Upper lobe of left lung (tissue), 6 donors: Measurements from ENCODE around the gene NAALADL1. TPM values are rescaled to one million over a fixed set of nuclear protein-coding genes. Genes with fewer than 3 reads are reported as not detected.
"Not testable (repeated sequence)": the region's sequence is repeated elsewhere in the genome, so short reads cannot be mapped to it uniquely, and the experiment has no call there.

Experiments
- ATAC-seq, 2 donors: fragments of 200-7000 bp; cut with Tn5 transposase; one replicate each; pipeline ENCODE4 v1.9.1; 2022; ENCODE audit warnings: mild to moderate bottlenecking in 2 of 2, moderate library complexity in 2 of 2; ENCODE audit not compliant: low FRiP score in 2 of 2
- DNase-seq, 2 donors: peaks; one replicate each; pipeline ENCODE4 v3.0.0-alpha.2; 2019 to 2020
- H3K27ac ChIP-seq, 4 donors: fragments of 200-600 bp; sonication (generic); one replicate each; pipeline ENCODE4 v1.5.1; 2016 to 2019
- H3K27me3 ChIP-seq, 4 donors: fragments of 200-600 bp; sonication (generic); one replicate each; pipeline ENCODE4 v1.5.1; 2017 to 2019
- H3K36me3 ChIP-seq, 4 donors: fragments of 200-600 bp; sonication (generic); one replicate each; pipeline ENCODE4 v1.5.1; 2016 to 2019
- H3K4me1 ChIP-seq, 4 donors: fragments of 200-600 bp; sonication (generic); one replicate each; pipeline ENCODE4 v1.5.1; 2018 to 2019
- H3K4me3 ChIP-seq, 4 donors: fragments of 200-600 bp; sonication (generic); one replicate each; pipeline ENCODE4 v1.5.1; 2017 to 2019; ENCODE audit warnings: mild to moderate bottlenecking in 2 of 4, moderate library complexity in 1 of 4
- H3K9me3 ChIP-seq, 4 donors: fragments of 200-600 bp; sonication (generic); one replicate each; pipeline ENCODE4 v1.5.1; 2018 to 2019
- EP300 ChIP-seq, 4 donors: sonication (generic); formaldehyde crosslinking; IDR thresholded peaks; one replicate each; pipeline ENCODE4 v1.5.1; 2017; ENCODE audit warnings: antibody characterized with exemption in 4 of 4, control low read depth in 2 of 4
- POLR2A ChIP-seq, 4 donors: fragments of 450-650 bp; IDR thresholded peaks; one replicate each; pipeline ENCODE4 v1.5.1; 2016 to 2017; ENCODE audit warnings: antibody characterized with exemption in 4 of 4, mild to moderate bottlenecking in 2 of 4
- POLR2AphosphoS5 ChIP-seq, 2 donors: sonication (generic); formaldehyde crosslinking; IDR thresholded peaks; one replicate each; pipeline ENCODE4 v1.5.1; 2017; ENCODE audit warnings: antibody characterized with exemption in 2 of 2
- WGBS, 2 donors: methylation state at CpG; one replicate each; pipeline ENCODE4 v1.1.5; 2017 to 2018; 5-methylcytosine and 5-hydroxymethylcytosine counted together
- total RNA-seq, 6 donors: library from RNA; depleted of rRNA in 4 of 6; stranded (reverse); fragments of >200 nt in 4 of 6; gene quantifications; one replicate each; pipeline versions ENCODE4 v1.1.0 to v1.2.1, GENCODE V29; 2016 to 2021
- TF ChIP-seq, protein P1 (sequence below), 6 experiments: fragments of 450-650 bp in 4 of 6; fragments of 200-600 bp in 2 of 6; sonication (generic) in 2 of 6; IDR thresholded peaks; one replicate each; pipeline ENCODE4 v1.5.1; 2016 to 2019; ENCODE audit warnings: antibody characterized with exemption in 6 of 6
- donor health status: DM: no; HTN: no; CAD: no; lungs with moderate emphysema.
- donor health status: DM: no; HTN: yes; CAD: no; lungs with severe emphysema.

Gene NAALADL1
- total RNA-seq, 6 donors from 2014 or later, result 5.9 to 27.2 (median 9.1) TPM

DNA sequence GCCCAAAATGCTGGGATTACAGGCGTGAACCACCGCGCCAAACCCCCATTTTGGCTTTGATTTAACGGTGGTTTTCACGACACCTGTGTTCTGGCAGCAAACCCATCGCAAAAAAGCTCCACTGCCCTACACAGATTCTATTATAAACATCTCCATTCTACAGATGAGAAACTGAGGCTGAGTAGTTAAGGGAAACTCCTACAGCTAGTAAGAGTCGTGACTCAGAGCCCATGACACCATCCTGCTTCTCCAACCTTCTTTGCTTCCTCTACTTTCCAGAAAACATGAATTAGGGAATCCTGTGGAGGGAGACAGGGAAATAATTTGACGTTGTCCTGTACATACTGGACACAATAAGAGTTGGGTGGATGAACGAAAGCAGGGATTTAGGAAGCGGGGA lies 31.5 kb downstream of the NAALADL1 start:
- no peaks in the 10 kb centered on the region for H3K9me3 ChIP-seq
- peak in 1 of 2 donors; percentile 2 for ATAC-seq
- 55 to 66% methylated on average over 10 of the region's 10 CpGs for WGBS, 2 donors

DNA sequence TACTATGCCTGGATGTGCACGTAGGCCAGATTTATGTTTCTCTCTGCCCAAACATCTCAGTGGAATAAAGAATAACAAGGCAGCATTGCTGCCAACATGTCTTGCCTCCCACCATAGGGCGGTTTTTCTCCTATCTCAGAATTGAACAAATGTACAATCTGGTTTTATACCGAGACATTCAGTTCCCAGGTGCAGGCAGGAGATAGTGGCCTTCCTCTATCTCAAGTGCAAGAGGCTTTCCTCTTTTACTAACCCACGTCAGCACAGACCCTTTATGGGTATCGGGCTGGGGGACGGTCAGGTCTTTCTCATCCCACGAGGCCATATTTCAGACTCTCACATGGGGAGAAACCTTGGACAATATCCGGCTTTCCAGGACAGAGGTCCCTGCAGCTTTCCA lies 34.9 kb downstream of the NAALADL1 start:
- not testable (repeated sequence) for DNase-seq, ATAC-seq, H3K27me3 ChIP-seq, H3K9me3 ChIP-seq, H3K27ac ChIP-seq, H3K4me3 ChIP-seq
- Histone ChIP-seq H3K36me3 (peaks cover 0 to 32% (median 23%) of the 10 kb centered on the region in 4 donors), H3K4me1 (peaks cover 8 to 14% (median 12%) of the 10 kb centered on the region in 4 donors)
- 80 to 89% methylated on average over 8 of the region's 8 CpGs for whole genome bisulfite sequencing, 2 donors

More for the DNA sequence above, 31.5 kb downstream of the NAALADL1 start:
- H3K36me3 ChIP-seq, result peaks cover 0 to 9% (median 4%) of the 10 kb centered on the region in 4 donors
- DNase-seq, result no peak
- H3K27me3 ChIP-seq, result no peaks in the 10 kb centered on the region
- peak overlapping the region; percentile 82 to 95 (median 89) for H3K27ac ChIP-seq
- no peak for TF ChIP-seq POLR2A (IDR thresholded peaks at IDR 0.05)
- TF ChIP-seq, protein P1, sequence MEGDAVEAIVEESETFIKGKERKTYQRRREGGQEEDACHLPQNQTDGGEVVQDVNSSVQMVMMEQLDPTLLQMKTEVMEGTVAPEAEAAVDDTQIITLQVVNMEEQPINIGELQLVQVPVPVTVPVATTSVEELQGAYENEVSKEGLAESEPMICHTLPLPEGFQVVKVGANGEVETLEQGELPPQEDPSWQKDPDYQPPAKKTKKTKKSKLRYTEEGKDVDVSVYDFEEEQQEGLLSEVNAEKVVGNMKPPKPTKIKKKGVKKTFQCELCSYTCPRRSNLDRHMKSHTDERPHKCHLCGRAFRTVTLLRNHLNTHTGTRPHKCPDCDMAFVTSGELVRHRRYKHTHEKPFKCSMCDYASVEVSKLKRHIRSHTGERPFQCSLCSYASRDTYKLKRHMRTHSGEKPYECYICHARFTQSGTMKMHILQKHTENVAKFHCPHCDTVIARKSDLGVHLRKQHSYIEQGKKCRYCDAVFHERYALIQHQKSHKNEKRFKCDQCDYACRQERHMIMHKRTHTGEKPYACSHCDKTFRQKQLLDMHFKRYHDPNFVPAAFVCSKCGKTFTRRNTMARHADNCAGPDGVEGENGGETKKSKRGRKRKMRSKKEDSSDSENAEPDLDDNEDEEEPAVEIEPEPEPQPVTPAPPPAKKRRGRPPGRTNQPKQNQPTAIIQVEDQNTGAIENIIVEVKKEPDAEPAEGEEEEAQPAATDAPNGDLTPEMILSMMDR (IDR thresholded peaks at IDR 0.05), result no peak
- TF ChIP-seq EP300 (IDR thresholded peaks at IDR 0.05), result no peak
- TF ChIP-seq POLR2AphosphoS5 (IDR thresholded peaks at IDR 0.05), result no peak
- H3K4me3 ChIP-seq, result peak overlapping the region in 3 of 4 donors; percentile 51 to 66 (median 63)
- peaks cover 16 to 21% (median 17%) of the 10 kb centered on the region in 4 donors for H3K4me1 ChIP-seq

DNA sequence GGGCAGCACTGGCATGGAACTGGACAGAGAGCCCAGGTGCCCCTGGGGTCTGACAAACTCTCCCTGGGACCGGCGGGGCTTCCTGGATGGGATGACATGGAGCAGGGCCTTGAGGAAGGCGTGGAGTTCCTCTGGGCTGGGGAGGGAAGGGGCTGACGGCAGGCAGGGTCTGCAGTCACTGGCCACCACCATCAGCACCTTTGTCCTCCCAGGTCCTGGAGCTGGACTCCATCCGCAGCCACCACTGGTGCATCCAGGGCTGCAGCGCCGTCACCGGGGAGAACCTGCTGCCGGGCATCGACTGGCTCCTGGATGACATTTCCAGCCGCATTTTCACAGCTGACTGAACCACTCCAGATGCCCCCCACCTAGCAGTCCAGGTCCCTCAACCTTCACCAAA lies 36.8 kb downstream of the NAALADL1 start:
- H3K27ac ChIP-seq, result no peak overlapping the region
- 93 to 97% methylated on average over 7 to 11 of the region's 11 CpGs for WGBS, 2 donors
- ATAC-seq (no peak), DNase-seq (no peak)
- TF ChIP-seq, protein P1 (IDR thresholded peaks at IDR 0.05), result no peak
- TF ChIP-seq POLR2AphosphoS5 (IDR thresholded peaks at IDR 0.05) (no peak), EP300 (IDR thresholded peaks at IDR 0.05) (no peak), POLR2A (IDR thresholded peaks at IDR 0.05) (no peak)
- no peak overlapping the region for H3K4me3 ChIP-seq
- no peaks in the 10 kb centered on the region for H3K4me1 ChIP-seq
- peaks cover 0 to 37% (median 27%) of the 10 kb centered on the region in 4 donors for H3K36me3 ChIP-seq
- H3K9me3 ChIP-seq, result no peaks in the 10 kb centered on the region
- no peaks in the 10 kb centered on the region for H3K27me3 ChIP-seq

DNA sequence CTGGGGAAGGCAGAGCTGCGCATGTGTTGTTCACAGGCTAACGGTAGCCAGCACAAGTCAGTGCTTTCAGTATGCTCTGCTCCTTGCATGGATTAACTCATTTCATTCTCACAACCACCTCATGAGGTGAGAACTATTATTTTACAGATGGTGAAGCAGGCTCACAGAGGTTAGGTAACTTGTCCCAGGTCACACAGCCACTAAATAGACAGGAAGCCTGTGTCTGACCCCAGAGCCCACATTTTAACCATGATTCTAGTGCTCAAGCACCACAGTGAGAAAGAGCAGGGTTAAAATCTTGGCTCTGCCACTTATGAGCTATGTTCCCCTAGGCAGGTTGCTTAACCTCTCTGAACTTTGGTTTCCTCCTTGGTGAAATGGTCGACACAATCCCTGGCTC lies 37.4 kb downstream of the NAALADL1 start:
- Histone ChIP-seq H3K27ac (no peak overlapping the region), H3K27me3 (no peaks in the 10 kb centered on the region), H3K4me3 (no peak overlapping the region), H3K36me3 (peaks cover 0 to 37% (median 27%) of the 10 kb centered on the region in 4 donors), H3K4me1 (no peaks in the 10 kb centered on the region), H3K9me3 (no peaks in the 10 kb centered on the region)
- no peak for TF ChIP-seq POLR2A (IDR thresholded peaks at IDR 0.05)
- TF ChIP-seq, protein P1 (IDR thresholded peaks at IDR 0.05), result no peak
- WGBS, 2 donors, result 77 to 79% methylated on average over 3 of the region's 3 CpGs
- no peak for ATAC-seq
- no peak for DNase-seq

DNA sequence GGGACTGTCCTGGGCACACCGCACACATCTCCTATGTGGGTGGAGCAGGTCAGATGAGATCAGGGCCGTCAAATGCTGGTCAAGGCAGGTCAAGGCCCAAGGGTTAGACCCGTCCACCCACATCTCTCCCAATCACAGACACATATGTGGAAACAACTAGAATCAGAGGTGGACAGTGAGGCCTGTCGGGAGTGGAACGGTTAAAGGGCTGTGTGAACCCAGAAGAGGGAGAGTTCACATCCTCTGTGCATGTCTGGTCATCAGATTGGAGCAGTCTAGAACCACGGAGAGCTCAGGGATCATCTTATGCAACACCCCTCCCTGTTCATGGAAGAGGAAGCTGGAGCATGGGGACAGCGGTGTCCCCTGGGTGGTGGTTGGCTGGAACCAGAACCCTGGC lies 38.5 kb downstream of the NAALADL1 start:
- WGBS, 2 donors, result 85% methylated on average over 7 of the region's 7 CpGs
- DNase-seq, result no peak
- no peak overlapping the region for H3K4me3 ChIP-seq
- no peak for ATAC-seq
- H3K27me3 ChIP-seq, result no peaks in the 10 kb centered on the region
- peaks cover 0 to 37% (median 27%) of the 10 kb centered on the region in 4 donors for H3K36me3 ChIP-seq
- peaks cover 5 to 11% (median 9%) of the 10 kb centered on the region in 4 donors for H3K4me1 ChIP-seq
- no peak overlapping the region for H3K27ac ChIP-seq
- H3K9me3 ChIP-seq, result no peaks in the 10 kb centered on the region
- TF ChIP-seq POLR2AphosphoS5 (IDR thresholded peaks at IDR 0.05), result no peak
- TF ChIP-seq POLR2A (IDR thresholded peaks at IDR 0.05), result no peak
- TF ChIP-seq EP300 (IDR thresholded peaks at IDR 0.05), result no peak
- TF ChIP-seq, protein P1 (IDR thresholded peaks at IDR 0.05), result no peak
